ENCODE measurements around the gene PLCD3. TPM values are rescaled to one million over a fixed set of nuclear protein-coding genes. Genes with fewer than 3 reads are reported as not detected.
"Not testable (repeated sequence)": the region's sequence is repeated elsewhere in the genome, so short reads cannot be mapped to it uniquely, and the experiment has no call there.

The PLCD3 gene
- total and polyA plus RNA-seq, 2 of the 4 experiments (the other 2 are of a cell fraction): 5.6 to 36.6 TPM

GRCh38 chr17:45125509-45125908 is 6.8 kb downstream of the PLCD3 start:
- in situ Hi-C loops (cut with MboI; ENCODE audit: low sequenced_read_pairs): no loop called here
- WGBS, 2 experiments (ENCODE audit: extremely low coverage in 2 of 2, insufficient read length in 1 of 2): 100% methylated on average over 2 of the region's 8 CpGs; no CpG with 5 or more reads in 1 of the 2 experiments

GRCh38 chr17:45124797-45125122 is 7.6 kb downstream of the PLCD3 start:
- in situ Hi-C loops (cut with MboI; ENCODE audit: low sequenced_read_pairs); H3K9me3 ChIP-seq (ENCODE audit: control insufficient read depth, insufficient read depth, low read length); DNase-seq; H3K4me3 ChIP-seq (ENCODE audit: insufficient read depth, low read depth, low read length); H3K36me3 ChIP-seq (ENCODE audit: control insufficient read depth, insufficient read depth, low read length); H4K20me1 ChIP-seq (ENCODE audit: insufficient read depth, low read length); BruUV-seq (replicated peaks); dilution Hi-C loops (cut with HindIII; ENCODE audit: low sequenced_read_pairs, unreplicated experiment); H3K27me3 ChIP-seq (ENCODE audit: control insufficient read depth, insufficient read depth, low read length); ATAC-seq (ENCODE audit: low read depth); intact Hi-C loops (cut with micrococcal nuclease): not testable (repeated sequence)
- WGBS, 2 experiments (ENCODE audit: extremely low coverage in 2 of 2, insufficient read length in 1 of 2): 69% methylated on average over 3 of the region's 5 CpGs; no CpG with 5 or more reads in 1 of the 2 experiments
- H3K14ac ChIP-seq (replicated peaks; ENCODE audit: low read depth, low read length): peak overlapping the region; percentile 95
- peak overlapping the region; percentile 52; the same call in 1 of the 2 replicates for H3K4me2 ChIP-seq (ENCODE audit: low read depth, low read length)
- peak overlapping the region; percentile 95 for H2BK15ac ChIP-seq (ENCODE audit: low read depth, low read length)
- H3K27ac ChIP-seq (ENCODE audit: insufficient read depth, low read length): peak overlapping the region; percentile 98
- H3K56ac ChIP-seq (ENCODE audit: extremely low read depth, insufficient read depth, low read length): peak overlapping the region; percentile 75; the same call in 1 of the 2 replicates
- peak overlapping the region; percentile 99 for H2BK5ac ChIP-seq (ENCODE audit: low read depth, low read length, poor library complexity, severe bottlenecking)
- peak overlapping the region; percentile 92 to 95 for H4K8ac ChIP-seq (ENCODE audit: low read depth in 2 of 2, low read length in 2 of 2)
- peak overlapping the region; percentile 100 for H3K4ac ChIP-seq (ENCODE audit: low read depth, low read length)
- H2AK9ac ChIP-seq (replicated peaks; ENCODE audit: low read depth, low read length, poor library complexity): peak overlapping the region; percentile 99
- peak overlapping the region; percentile 99 for H4K5ac ChIP-seq (ENCODE audit: low read depth, low read length)
- POLR2A ChIA-PET (ENCODE audit: unreplicated experiment): interaction anchor here (0.5 kb wide), 1 partner anchor 79 kb away, joined by 3 read pairs; no protein-coding TSS in a partner anchor
- peak overlapping the region; percentile 99 for H2BK20ac ChIP-seq (ENCODE audit: low read depth, low read length)
- H2BK120ac ChIP-seq (ENCODE audit: low read depth, low read length): peak overlapping the region; percentile 100
- peak overlapping the region; percentile 46; the same call in 1 of the 2 replicates for H3K9ac ChIP-seq (ENCODE audit: low read depth, low read length)
- peak overlapping the region; percentile 74 for H2AFZ ChIP-seq (replicated peaks; ENCODE audit: low read length, poor library complexity)
- H3K23ac ChIP-seq (ENCODE audit: low read depth, low read length): peak overlapping the region; percentile 97
- H3K4me1 ChIP-seq (ENCODE audit: control insufficient read depth, insufficient read depth, low read length): peaks cover 39% of the 10 kb centered on the region
- peak overlapping the region; percentile 99 for H4K91ac ChIP-seq (ENCODE audit: insufficient read depth, low read depth, low read length)
- H3K9me1 ChIP-seq (ENCODE audit: insufficient read depth, low read length): peaks cover 33% of the 10 kb centered on the region
- H3K18ac ChIP-seq (ENCODE audit: low read depth, low read length): peak overlapping the region; percentile 97
- H2AK5ac ChIP-seq (ENCODE audit: low read depth, low read length): peak overlapping the region; percentile 100
- CTCF ChIA-PET: interaction anchor here (1.7 kb wide), 1 partner anchor 11 kb away, joined by 5 read pairs; the partner anchor contains the start of gene ACBD4
- peaks cover 59 to 79% of the 10 kb centered on the region in 2 experiments for H3K79me1 ChIP-seq (ENCODE audit: low read depth in 1 of 2, low read length in 2 of 2)

More at GRCh38 chr17:45125509-45125908, 6.8 kb downstream of the PLCD3 start:
- no peak overlapping the region for H4K5ac ChIP-seq (ENCODE audit: low read depth, low read length)
- ChIA-PET POLR2A (ENCODE audit: unreplicated experiment) (no interaction called here), CTCF (no interaction called here)
- no peak overlapping the region for H3K9ac ChIP-seq (ENCODE audit: low read depth, low read length)
- no peak overlapping the region for H3K4me3 ChIP-seq (ENCODE audit: insufficient read depth, low read depth, low read length)
- no peak overlapping the region for H3K23ac ChIP-seq (ENCODE audit: low read depth, low read length)
- H3K4me2 ChIP-seq (ENCODE audit: low read depth, low read length): no peak overlapping the region
- peak overlapping the region; percentile 21 for H2BK5ac ChIP-seq (ENCODE audit: low read depth, low read length, poor library complexity, severe bottlenecking)
- H2AK5ac ChIP-seq (ENCODE audit: low read depth, low read length): peak overlapping the region; percentile 11; the same call in 1 of the 2 replicates
- peaks cover 43% of the 10 kb centered on the region for H3K4me1 ChIP-seq (ENCODE audit: control insufficient read depth, insufficient read depth, low read length)
- H3K9me3 ChIP-seq (ENCODE audit: control insufficient read depth, insufficient read depth, low read length): no peaks in the 10 kb centered on the region
- H3K56ac ChIP-seq (ENCODE audit: extremely low read depth, insufficient read depth, low read length): no peak overlapping the region
- no peak overlapping the region for H4K91ac ChIP-seq (ENCODE audit: insufficient read depth, low read depth, low read length)
- H3K18ac ChIP-seq (ENCODE audit: low read depth, low read length): no peak overlapping the region
- no peak overlapping the region for H3K14ac ChIP-seq (replicated peaks; ENCODE audit: low read depth, low read length)
- H2AFZ ChIP-seq (replicated peaks; ENCODE audit: low read length, poor library complexity): no peak overlapping the region
- no peak overlapping the region for H2BK15ac ChIP-seq (ENCODE audit: low read depth, low read length)
- H3K9me1 ChIP-seq (ENCODE audit: insufficient read depth, low read length): peaks cover 40% of the 10 kb centered on the region
- H4K20me1 ChIP-seq (ENCODE audit: insufficient read depth, low read length): no peaks in the 10 kb centered on the region
- no peaks in the 10 kb centered on the region for H3K27me3 ChIP-seq (ENCODE audit: control insufficient read depth, insufficient read depth, low read length)
- peaks cover 59 to 86% of the 10 kb centered on the region in 2 experiments for H3K79me1 ChIP-seq (ENCODE audit: low read depth in 1 of 2, low read length in 2 of 2)
- dilution Hi-C loops (cut with HindIII; ENCODE audit: low sequenced_read_pairs, unreplicated experiment): no loop called here
- H2BK120ac ChIP-seq (ENCODE audit: low read depth, low read length): no peak overlapping the region
- DNase-seq: no peak
- no peak for TF ChIP-seq RCOR1 (IDR thresholded peaks at IDR 0.05; ENCODE audit: insufficient replicate concordance, low read length)
- no peak for TF ChIP-seq CEBPB (IDR thresholded peaks at IDR 0.05; ENCODE audit: low read depth, low read length)
- no peak for TF ChIP-seq FOS (IDR thresholded peaks at IDR 0.05; ENCODE audit: low read depth, low read length)
- TF ChIP-seq MXI1 (IDR thresholded peaks at IDR 0.05; ENCODE audit: borderline replicate concordance, low read depth, low read length): no peak
- TF ChIP-seq USF2 (IDR thresholded peaks at IDR 0.05; ENCODE audit: low read depth, low read length): no peak
- ATAC-seq (ENCODE audit: low read depth): no peak
- H2AK9ac ChIP-seq (replicated peaks; ENCODE audit: low read depth, low read length, poor library complexity): no peak overlapping the region
- no peak overlapping the region for H3K4ac ChIP-seq (ENCODE audit: low read depth, low read length)
- H2BK20ac ChIP-seq (ENCODE audit: low read depth, low read length): no peak overlapping the region
- H4K8ac ChIP-seq (ENCODE audit: low read depth in 2 of 2, low read length in 2 of 2): no peak overlapping the region; a peak in 1 of 4 replicates
- no peaks in the 10 kb centered on the region for H3K36me3 ChIP-seq (ENCODE audit: control insufficient read depth, insufficient read depth, low read length)
- BruUV-seq (replicated peaks): no TSS peak
- intact Hi-C loops (cut with micrococcal nuclease): no loop called here
- no peak overlapping the region for H3K27ac ChIP-seq (ENCODE audit: insufficient read depth, low read length)
